IPS-15b (cell line): ENCODE measurements around the gene ERBB4.

Source experiments
- H3K27me3 ChIP-seq: one replicate; pipeline ENCODE4 v1.6.1; 2013; ENCODE audit warnings: low read length; ENCODE audit not compliant: control insufficient read depth, insufficient read depth
- H3K36me3 ChIP-seq: one replicate; pipeline ENCODE4 v1.6.1; 2013; ENCODE audit warnings: low read length; ENCODE audit not compliant: control insufficient read depth, insufficient read depth
- H3K4me1 ChIP-seq: one replicate; pipeline ENCODE4 v1.6.1; 2013; ENCODE audit warnings: mild to moderate bottlenecking, low read length; ENCODE audit not compliant: control insufficient read depth, insufficient read depth
- H3K4me3 ChIP-seq: one replicate; pipeline ENCODE4 v1.5.1; 2013; ENCODE audit warnings: low read depth, low read length
- H3K9ac ChIP-seq: one replicate; pipeline ENCODE4 v1.6.1; 2013; ENCODE audit warnings: low read depth, mild to moderate bottlenecking, low read length
- H3K9me3 ChIP-seq: one replicate; pipeline ENCODE4 v1.6.1; 2013; ENCODE audit warnings: mild to moderate bottlenecking, low read length; ENCODE audit not compliant: control insufficient read depth, insufficient read depth

ERBB4 gene

DNA sequence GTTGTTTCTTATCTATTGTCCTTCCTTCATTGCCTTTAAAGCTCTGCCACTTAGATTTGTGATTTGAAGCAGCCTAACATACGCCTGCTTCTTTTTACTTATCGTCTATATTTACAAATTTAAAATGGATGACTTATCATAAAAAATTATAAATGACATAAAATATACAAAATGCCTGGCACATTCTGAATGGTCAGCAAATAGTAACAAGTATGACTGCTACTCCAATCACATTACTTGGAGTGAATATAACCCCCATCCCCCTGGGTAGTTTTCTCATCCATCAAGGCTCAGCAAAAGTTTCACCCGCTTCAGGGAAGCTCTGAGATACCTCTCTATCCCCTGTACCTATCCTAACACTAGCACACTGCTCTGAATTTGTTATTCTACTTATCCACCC, 708.9 kb downstream of the ERBB4 start:
- Histone ChIP-seq H3K9ac (no peak overlapping the region), H3K4me3 (no peak overlapping the region), H3K27me3 (no peaks in the 10 kb centered on the region), H3K9me3 (no peaks in the 10 kb centered on the region), H3K36me3 (no peaks in the 10 kb centered on the region), H3K4me1 (no peaks in the 10 kb centered on the region)

GRCh38 chr2:211823886-211824479, 714.6 kb downstream of the ERBB4 start:
- Histone ChIP-seq H3K9me3 (no peaks in the 10 kb centered on the region), H3K4me1 (no peaks in the 10 kb centered on the region), H3K4me3 (no peak overlapping the region), H3K9ac (no peak overlapping the region), H3K27me3 (no peaks in the 10 kb centered on the region), H3K36me3 (no peaks in the 10 kb centered on the region)

- H3K27me3 ChIP-seq = no peaks in the 10 kb centered on the region
- no peaks in the 10 kb centered on the region for H3K36me3 ChIP-seq
- H3K9me3 ChIP-seq = no peaks in the 10 kb centered on the region
- no peak overlapping the region for H3K9ac ChIP-seq
- H3K4me1 ChIP-seq = no peaks in the 10 kb centered on the region
- H3K4me3 ChIP-seq = no peak overlapping the region
Measured at GRCh38 chr2:211822686-211823335, 715.8 kb downstream of the ERBB4 start.

DNA sequence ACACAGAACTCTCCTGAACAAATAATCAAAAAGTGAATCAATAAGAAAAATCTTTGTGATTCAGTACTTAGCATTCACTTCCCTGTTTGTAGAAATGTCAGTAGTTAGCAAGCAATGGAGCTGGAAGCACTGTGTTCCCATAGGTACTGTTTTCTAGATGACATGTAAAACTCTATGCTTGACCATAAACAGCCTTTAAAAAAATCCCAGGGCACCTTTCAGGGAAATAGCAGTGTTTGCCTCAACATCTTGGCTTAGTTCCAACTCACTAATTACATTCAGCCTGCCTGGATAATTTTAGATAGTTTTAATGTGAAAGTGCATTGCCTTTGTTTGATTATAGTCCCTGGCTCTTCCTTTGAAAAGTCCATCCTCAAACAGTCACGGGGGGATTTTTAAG, 721.8 kb downstream of the ERBB4 start:
- Histone ChIP-seq H3K9me3 (no peaks in the 10 kb centered on the region), H3K4me1 (no peaks in the 10 kb centered on the region), H3K9ac (no peak overlapping the region), H3K4me3 (no peak overlapping the region), H3K27me3 (no peaks in the 10 kb centered on the region), H3K36me3 (no peaks in the 10 kb centered on the region)

GRCh38 chr2:211812587-211812986, 726.0 kb downstream of the ERBB4 start:
- H3K4me3 ChIP-seq = no peak overlapping the region
- H3K9me3 ChIP-seq = no peaks in the 10 kb centered on the region
- no peaks in the 10 kb centered on the region for H3K27me3 ChIP-seq
- H3K9ac ChIP-seq = no peak overlapping the region
- H3K36me3 ChIP-seq = no peaks in the 10 kb centered on the region
- H3K4me1 ChIP-seq = no peaks in the 10 kb centered on the region

- H3K36me3 ChIP-seq = no peaks in the 10 kb centered on the region
- no peak overlapping the region for H3K9ac ChIP-seq
- no peaks in the 10 kb centered on the region for H3K27me3 ChIP-seq
- no peaks in the 10 kb centered on the region for H3K9me3 ChIP-seq
- no peak overlapping the region for H3K4me3 ChIP-seq
- no peaks in the 10 kb centered on the region for H3K4me1 ChIP-seq
Measured at GRCh38 chr2:211802666-211803065, 735.9 kb downstream of the ERBB4 start.

GRCh38 chr2:211800001-211800400, 738.6 kb downstream of the ERBB4 start:
- no peak overlapping the region for H3K9ac ChIP-seq
- no peaks in the 10 kb centered on the region for H3K36me3 ChIP-seq
- no peaks in the 10 kb centered on the region for H3K27me3 ChIP-seq
- H3K4me3 ChIP-seq = no peak overlapping the region
- no peaks in the 10 kb centered on the region for H3K9me3 ChIP-seq
- H3K4me1 ChIP-seq = no peaks in the 10 kb centered on the region

DNA sequence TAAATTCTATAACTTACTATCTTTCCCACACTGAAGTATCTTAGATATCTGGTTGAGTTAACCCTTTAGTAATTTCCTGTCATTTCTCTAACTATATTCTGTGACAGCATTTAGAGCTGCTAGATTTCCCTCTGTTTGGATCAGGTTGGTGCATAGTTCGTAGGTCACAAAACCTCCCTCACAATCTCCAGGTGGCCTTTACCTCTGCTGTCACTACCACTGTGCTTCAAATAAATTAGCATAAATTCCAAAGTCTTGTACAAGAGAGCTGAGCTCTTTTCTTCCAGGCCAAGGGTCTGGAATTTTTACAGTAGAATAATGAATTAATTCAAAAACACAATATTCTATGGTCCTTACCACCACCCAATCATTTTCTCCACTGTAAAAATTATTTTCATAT, 739.7 kb downstream of the ERBB4 start:
- Histone ChIP-seq H3K4me1 (no peaks in the 10 kb centered on the region), H3K4me3 (no peak overlapping the region), H3K9ac (no peak overlapping the region), H3K36me3 (no peaks in the 10 kb centered on the region), H3K9me3 (no peaks in the 10 kb centered on the region), H3K27me3 (no peaks in the 10 kb centered on the region)

DNA sequence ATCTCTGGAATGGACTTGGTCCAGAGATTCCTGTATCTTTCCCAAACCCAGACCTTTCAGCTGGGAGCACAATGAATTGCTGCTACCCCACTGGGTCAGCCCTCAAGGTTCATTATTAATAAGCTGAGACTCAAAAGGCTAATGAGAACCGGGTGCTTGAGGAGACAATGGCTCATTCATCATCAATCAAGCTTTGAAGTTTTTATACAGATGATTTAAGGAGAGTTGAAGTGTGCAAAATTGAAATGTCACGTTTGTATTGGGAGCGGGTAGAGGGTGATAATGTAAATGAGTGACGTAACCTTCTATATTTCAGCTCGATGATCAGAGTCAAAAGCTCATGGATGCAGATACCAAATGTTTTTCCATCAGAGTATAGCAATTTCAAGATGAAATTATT, 744.9 kb downstream of the ERBB4 start:
- H3K4me1 ChIP-seq = no peaks in the 10 kb centered on the region
- no peaks in the 10 kb centered on the region for H3K9me3 ChIP-seq
- no peaks in the 10 kb centered on the region for H3K27me3 ChIP-seq
- H3K9ac ChIP-seq = no peak overlapping the region
- no peak overlapping the region for H3K4me3 ChIP-seq
- H3K36me3 ChIP-seq = no peaks in the 10 kb centered on the region

DNA sequence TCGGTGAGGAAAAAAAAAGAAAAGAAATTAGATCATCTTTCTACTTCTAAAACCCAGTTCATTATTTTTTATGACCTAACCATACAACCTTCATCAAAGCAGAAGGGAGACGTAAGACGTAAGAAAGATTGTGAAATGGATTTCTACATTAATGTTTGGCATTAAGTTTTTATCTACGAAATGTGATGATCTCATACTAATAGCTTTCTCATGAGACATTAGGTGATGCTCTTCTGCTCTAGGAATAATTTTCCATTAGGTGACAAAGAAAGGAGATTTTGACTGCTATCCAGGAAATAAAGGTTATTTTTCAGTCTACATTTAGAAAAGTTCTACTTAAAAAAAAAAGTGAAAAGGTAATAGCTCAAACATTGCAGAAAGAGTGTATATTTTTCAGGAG, 748.6 kb downstream of the ERBB4 start:
- Histone ChIP-seq H3K9me3 (no peaks in the 10 kb centered on the region), H3K9ac (no peak overlapping the region), H3K27me3 (no peaks in the 10 kb centered on the region), H3K4me1 (no peaks in the 10 kb centered on the region), H3K36me3 (no peaks in the 10 kb centered on the region), H3K4me3 (no peak overlapping the region)

- Histone ChIP-seq H3K9ac (no peak overlapping the region), H3K9me3 (peaks cover 6% of the 10 kb centered on the region), H3K36me3 (peaks cover 4% of the 10 kb centered on the region), H3K27me3 (no peaks in the 10 kb centered on the region), H3K4me3 (peak overlapping the region; percentile 2), H3K4me1 (peaks cover 2% of the 10 kb centered on the region)
Measured at GRCh38 chr2:211766689-211767088, 771.9 kb downstream of the ERBB4 start.

GRCh38 chr2:211762479-211762878, 776.1 kb downstream of the ERBB4 start:
- Histone ChIP-seq H3K4me1 (peaks cover 2% of the 10 kb centered on the region), H3K9ac (no peak overlapping the region), H3K4me3 (no peak overlapping the region), H3K36me3 (no peaks in the 10 kb centered on the region), H3K9me3 (no peaks in the 10 kb centered on the region), H3K27me3 (no peaks in the 10 kb centered on the region)
